Fibroblast of skin of left quadriceps (primary cell): Measurements from ENCODE around the gene AAMP.
"Not testable (repeated sequence)": the region's sequence is repeated elsewhere in the genome, so short reads cannot be mapped to it uniquely, and the experiment has no call there.

ENCODE experiments used
- DNase-seq, 2 experiments: peaks; one replicate each; pipeline ENCODE4 v3.0.0-alpha.2; 2013; ENCODE audit warnings: low read depth in 2 of 2

AAMP gene

DNA sequence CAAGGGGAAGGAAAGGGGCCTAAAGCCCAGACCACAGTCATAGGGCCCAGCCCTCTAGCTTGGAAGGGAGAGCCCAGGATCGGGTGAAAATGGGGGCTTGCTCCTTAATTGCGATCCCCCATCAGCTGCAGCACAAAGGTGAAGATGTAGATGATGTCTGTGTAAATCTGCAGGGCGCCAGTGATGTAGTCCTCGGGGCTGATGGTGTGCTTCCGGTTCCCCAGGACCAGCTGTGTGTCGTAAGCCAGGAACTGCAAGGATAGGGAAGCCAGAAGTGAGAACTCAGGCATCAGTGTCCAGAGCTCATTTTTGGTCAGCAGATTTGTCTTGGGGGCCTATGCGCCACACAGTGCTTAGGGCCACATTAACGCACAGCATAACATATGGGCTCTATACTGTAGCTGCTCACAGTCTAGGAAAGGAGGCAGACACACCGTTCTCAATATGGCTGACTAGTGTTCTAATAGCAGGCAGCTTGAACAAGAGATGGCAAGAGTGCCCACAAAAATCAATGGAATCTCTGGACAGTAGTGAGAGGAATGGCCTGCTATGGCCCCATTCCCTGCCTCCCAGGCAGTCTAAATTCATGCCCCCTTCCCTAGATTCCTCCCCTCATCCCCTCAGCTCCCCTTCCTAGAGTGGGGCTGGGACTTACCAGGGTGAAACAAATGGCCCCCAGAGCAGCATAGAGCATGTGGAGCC is 5.6 kb upstream of the AAMP start:
- DNase-seq, result no peak

DNA sequence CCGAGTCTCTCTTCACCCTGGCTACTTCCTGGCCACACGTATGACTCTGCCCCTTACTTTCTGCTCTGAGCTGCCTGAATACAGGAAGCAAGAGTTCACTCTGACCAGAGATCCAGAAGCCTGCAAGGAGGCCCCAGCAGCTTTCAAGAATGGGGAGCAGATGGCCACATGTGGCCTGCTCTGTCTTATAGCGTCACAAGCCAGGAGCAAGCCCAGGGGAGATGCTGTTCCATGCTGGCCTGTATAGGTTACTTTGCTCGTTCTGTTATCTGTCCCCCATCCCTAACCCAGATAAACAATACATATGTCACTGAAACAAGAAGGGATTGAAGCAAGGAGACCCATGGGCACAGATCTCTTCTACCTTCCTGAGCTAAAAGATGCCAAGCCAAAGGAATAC is 4.6 kb upstream of the AAMP start:
- no peak for DNase-seq

DNA sequence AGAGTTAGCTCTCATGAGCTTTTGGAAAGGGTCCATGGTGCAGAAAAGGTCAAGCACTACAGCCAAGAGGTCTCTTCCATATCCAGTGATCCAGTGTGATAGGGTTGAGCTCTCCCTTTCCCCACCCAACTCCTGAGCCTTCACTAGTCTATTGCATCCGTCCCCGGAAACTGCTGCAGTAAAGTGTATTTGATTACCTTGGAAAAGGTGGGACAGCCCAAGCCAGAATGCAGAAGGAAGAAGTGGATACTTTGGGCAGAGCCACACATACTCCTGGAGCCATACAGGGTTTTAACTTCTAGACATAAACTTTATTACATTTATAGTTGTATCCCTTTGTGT is 3.9 kb upstream of the AAMP start:
- DNase-seq, result no peak

DNA sequence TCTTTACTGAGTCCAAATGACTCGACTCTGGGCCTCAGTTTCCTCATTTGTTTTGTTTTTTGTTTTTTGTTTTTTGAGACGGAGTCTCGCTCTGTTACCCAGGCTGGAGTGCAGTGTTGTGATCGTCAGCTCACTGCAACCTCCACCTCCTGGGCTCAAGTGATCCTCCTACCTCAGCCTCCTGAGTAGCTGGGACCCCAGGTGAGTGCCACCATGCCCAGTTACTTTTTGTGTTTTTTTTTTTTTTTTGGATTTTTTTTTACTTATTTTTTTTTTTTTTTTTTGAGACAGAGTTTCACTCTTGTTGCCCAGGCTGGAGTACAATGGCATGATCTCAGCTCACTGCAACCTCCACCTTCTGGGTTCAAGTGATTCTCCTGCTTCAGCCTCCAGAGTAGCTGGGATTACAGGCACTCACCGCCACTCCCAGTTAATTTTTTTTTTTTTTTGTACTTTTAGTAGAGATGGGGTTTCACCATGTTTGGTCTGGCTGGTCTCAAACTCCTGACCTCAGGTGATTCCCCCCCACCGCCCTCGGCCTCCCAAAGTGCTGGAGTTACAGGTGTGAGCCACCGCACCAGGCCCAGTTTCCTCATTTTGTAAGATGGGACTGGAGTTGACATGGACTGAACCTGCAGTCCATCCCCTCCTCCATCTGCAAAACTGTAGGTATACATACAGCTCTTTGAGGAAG is 3.4 kb upstream of the AAMP start:
- not testable (repeated sequence) for DNase-seq

DNA sequence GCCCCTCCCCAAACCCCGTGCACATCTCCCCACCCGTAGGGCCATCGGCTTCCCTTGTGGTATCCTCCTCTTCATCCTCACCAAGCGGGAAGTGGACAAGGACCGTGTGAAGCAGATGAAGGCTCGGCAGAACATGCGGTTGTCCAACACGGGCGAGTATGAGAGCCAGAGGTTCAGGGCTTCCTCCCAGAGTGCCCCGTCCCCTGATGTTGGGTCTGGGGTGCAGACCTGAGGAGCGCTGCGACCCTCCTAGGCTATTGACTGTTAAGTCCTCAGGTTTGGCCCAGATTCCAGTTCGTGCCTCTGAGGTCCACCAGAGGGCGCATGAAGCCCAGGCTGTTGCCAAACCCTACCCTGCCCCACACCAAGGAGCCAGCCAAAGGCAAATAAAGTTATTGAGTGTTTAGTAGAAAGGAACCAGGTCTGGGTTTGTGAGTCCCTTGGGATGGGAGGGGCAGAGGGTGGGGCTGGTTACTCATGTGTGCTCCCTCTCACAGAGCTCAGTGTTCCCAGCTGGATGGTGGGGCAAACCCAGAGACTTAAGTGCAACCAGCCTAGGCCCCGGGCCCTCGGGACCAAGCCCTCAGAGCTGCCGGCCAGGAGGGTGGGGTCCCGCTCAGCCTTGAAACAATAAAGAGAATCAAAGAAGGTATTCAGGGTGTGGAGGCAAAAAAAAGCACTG is 2.7 kb upstream of the AAMP start:
- DNase-seq, result peak; percentile 76 to 77

DNA sequence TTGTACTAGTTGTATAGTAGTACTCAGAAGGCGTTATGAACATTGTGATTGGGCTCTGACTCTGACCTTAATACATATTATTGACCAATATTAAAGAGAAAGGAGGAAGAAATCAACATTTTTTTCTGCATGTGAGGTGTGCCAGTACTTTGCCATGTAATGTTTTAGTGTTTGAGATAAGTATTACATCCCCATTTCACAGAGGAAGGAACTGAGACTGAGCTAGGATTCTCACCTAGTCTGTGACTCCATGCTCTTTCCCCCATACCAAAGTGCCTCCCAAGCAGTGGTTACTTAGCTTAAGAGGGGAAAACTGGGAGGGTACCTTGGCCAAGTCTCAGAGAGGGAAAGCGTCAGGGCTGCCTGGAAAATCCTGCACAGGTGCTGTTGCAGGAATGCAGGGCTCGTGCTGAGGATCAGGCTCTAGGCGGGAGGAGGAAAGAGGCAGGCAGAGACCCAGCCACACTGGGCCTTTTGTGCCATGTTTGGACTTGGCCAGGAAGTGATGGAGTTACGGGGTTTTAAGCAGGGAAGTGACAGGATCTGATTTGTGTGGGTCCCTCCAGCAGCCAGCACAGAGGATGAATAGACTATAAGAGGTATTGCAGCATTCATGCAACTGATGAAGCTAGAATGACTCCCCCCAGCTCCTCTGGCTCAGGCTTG is 2.1 kb upstream of the AAMP start:
- no peak for DNase-seq

DNA sequence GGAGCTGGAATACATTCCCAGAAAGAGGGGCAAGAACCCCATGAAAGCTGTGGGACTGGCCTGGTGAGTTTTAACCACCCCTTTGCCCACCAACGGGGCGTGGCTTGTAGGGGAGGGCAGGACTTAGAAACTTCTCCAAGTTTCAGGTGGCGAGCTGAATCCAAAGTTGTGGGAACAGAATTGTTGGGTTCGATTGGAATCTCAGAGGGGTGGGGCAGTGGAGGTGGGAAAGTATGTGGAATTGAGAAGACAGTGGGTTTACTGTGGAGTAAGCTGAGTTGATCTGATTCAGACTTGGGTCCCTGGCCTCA is 1.5 kb upstream of the AAMP start:
- no peak for DNase-seq

DNA sequence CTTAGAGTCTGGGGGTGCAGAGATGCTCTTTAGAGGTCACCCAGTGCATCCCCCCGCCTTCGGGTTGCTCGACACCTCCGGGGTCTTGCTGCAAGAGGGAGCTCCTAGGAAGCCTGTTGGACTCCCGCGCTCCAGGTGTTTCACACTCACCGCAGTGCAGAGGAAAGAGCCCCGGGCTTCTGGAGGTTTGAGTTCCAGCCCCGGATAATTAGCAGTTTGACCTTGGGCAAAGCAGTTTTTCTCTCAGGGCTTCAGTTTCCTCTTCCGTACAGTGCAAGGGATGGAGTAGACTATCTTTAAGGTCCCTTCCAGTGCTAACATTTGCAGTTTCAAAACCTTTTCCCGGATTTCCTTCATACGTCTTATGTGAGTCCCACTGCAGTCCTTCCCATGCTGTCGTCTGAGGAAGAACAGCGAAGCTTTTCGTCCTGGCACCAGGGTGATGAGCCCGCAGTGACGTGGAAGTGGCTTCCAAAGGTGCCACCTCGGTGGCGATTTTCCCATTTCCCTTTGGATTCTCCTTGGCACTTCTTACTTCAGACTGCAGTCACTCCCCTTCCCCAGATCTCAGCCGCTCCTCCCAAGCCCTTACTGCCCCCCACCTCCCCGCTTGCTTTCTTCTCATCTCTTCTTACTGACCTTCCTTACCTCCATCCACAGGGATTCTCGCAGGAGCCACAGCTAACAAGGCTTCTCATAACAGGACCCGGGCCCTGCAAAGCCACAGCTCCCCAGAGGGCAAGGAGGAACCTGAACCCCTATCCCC is 967 bp upstream of the AAMP start:
- DNase-seq, result no peak

DNA sequence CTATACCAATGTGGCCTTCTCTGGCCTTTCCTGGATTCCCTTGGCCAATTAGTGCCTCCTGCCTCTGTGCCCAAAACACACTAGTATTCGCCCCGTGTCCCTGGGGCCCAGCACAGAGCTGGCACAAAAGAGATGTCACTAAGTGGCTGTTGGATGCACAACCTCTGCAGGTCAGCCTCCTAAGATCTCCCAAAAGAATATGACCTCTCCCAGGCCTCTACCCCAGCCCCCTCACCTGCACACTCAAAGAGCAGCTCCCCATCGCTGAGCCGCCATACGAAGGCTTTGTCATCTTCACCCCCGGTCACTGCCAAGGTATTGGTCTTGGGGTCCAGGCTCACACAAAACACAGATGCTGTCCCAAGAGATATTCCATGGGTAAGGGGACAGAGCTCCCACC is 2.7 kb downstream of the AAMP start:
- no peak for DNase-seq

DNA sequence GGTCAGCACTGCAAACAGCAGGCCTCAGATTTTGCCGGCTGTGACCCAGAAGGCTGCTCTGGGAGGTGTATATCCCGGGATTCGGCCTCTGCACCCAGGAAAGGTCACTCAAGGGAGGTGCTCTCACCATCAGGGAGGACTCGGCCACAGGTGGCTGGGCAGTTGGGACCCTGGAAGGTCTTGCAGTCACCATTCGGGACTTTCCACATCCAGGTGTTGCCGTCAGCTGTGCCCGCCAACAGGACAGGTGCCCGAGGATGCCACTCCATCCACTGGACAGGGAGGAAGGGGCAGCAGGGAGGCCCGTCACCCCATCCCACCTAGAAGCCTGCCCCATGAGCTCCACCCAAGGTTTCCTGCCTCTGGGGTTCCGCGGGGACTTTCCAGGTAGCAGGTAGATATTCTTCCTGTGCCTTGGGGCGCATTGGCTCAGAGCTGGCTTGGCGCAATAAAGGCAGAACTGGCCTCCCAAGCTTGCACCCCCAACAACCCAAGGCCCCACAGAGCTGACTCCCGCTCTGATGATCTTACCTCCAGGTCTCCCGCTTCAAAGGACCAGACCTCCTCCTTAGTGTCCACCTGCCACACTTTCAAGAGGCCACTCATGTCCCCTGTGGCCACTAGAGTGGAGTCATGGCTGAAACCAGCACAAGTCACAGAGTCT is 3.5 kb downstream of the AAMP start:
- no peak for DNase-seq

DNA sequence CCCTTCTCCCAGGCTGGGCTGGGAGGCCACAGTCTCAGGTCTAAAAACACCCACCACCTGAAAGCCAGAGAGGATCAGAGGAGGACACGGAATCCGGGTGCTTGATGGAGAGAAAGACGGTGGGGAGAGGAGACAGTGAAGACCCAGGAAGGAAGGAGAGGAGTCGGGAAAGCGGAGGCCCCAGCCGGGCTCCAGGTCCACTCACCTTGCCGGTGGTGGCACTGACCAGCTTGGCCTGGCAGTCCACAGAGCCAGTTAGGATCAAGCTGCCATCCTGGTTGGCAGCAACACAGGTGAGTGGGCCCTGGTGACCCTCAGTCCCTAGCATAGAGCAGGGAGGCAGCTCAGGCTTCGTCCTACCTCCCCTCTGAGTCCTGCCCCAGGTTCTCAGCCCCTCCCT is 4.3 kb downstream of the AAMP start:
- no peak for DNase-seq

DNA sequence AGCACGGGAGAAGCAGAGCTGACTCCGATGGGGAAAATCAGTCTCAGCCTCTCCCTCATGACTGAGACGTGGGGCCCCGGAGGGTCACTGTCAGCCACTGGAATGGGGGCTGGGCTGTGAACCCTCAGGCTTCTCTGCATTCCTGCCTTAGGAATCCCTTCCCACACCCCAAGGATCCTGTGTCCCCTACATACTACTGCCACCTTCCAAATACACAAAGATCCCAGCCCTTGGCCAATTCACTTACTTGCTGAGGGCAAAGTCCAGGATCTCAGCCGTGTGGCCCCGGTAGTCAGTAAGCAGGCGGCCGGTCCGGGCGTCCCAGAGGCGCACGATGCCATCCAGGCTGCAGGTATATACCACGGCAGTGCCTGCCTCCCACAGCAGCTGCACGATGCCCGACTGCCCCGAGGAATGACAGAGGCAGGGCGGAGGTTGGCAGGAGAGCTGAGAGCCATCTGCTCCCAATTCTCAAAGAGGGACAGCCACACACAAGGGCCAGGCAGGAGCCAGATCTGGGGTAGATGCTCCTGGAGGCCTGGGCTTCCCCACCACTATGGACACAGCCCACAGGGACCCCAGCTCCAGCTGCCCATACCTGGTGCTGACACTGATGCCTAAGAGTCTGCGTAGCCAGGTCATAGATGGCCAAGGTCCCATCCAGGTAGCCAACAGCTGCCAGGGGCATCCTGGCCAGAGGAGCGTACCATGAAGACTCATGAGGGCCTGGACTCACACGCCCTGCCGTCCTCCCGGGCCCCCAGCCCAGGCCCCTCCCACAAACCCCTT is 5.0 kb downstream of the AAMP start:
- DNase-seq, result no peak

DNA sequence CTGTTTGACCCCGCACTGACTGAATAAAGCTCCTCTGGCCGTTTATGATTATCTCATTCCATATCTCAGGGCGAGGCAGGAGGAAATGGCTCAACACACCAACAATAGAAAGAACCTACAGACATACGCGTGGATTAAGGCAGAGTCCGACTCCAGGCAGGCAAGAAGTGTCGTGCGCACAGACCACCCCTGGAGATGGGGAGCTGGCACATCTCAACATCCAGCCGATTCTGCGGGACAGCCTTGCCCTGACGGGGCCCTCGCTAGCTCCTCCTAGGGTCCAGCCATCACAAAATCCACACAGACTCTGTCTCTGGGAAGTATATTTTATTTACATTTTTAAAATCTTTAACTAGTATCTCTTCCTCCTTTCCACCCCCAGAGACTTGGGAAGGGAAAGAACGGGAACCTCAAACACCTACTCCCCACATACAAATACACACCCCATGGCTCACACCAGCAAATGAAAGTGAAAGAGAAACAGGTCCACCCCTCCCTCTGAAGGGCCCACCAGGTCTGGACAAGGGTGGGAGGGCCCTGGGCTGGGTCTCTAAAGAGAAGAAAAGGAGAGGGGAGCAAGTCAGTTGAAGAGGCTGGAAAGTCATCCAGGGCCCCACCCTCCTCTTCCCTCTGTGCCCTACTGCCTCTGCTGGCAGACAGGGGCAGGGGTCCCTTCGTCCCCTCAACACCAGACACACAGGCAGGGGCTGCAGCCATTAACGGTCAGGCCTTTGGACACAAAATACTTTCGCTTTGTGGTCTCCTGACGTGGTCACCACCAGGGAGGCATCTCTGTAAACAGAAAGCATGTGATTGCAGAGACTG is 5.9 kb downstream of the AAMP start:
- DNase-seq, result no peak

DNA sequence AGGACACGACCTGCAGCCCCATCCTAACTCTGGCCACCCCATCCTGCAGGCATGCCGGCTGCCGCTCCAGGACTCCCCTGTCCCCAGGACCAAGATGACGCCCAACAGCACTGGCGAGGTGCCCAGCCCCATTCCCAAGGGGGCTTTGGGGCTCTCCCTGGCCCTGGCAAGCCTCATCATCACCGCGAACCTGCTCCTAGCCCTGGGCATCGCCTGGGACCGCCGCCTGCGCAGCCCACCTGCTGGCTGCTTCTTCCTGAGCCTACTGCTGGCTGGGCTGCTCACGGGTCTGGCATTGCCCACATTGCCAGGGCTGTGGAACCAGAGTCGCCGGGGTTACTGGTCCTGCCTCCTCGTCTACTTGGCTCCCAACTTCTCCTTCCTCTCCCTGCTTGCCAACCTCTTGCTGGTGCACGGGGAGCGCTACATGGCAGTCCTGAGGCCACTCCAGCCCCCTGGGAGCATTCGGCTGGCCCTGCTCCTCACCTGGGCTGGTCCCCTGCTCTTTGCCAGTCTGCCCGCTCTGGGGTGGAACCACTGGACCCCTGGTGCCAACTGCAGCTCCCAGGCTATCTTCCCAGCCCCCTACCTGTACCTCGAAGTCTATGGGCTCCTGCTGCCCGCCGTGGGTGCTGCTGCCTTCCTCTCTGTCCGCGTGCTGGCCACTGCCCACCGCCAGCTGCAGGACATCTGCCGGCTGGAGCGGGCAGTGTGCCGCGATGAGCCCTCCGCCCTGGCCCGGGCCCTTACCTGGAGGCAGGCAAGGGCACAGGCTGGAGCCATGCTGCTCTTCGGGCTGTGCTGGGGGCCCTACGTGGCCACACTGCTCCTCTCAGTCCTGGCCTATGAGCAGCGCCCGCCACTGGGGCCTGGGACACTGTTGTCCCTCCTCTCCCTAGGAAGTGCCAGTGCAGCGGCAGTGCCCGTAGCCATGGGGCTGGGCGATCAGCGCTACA is 7.0 kb downstream of the AAMP start:
- no peak for DNase-seq

DNA sequence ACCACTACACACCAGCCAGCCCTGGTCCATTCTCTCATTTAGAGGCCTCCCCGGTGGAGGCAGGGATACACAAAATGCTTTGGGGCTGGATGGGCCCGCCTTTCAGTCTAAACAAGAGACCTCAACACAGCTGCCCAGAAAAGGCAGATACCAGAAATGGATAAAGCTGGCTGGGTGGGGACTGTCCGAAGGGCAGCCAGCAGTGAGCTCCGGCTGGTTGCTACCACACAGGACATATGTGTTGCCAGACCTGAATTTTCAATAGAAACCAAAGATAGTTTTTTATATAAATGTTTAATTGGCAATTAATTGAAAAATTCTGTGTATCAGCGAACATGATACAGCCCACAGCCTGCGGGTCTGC is 7.7 kb downstream of the AAMP start:
- DNase-seq, result no peak

DNA sequence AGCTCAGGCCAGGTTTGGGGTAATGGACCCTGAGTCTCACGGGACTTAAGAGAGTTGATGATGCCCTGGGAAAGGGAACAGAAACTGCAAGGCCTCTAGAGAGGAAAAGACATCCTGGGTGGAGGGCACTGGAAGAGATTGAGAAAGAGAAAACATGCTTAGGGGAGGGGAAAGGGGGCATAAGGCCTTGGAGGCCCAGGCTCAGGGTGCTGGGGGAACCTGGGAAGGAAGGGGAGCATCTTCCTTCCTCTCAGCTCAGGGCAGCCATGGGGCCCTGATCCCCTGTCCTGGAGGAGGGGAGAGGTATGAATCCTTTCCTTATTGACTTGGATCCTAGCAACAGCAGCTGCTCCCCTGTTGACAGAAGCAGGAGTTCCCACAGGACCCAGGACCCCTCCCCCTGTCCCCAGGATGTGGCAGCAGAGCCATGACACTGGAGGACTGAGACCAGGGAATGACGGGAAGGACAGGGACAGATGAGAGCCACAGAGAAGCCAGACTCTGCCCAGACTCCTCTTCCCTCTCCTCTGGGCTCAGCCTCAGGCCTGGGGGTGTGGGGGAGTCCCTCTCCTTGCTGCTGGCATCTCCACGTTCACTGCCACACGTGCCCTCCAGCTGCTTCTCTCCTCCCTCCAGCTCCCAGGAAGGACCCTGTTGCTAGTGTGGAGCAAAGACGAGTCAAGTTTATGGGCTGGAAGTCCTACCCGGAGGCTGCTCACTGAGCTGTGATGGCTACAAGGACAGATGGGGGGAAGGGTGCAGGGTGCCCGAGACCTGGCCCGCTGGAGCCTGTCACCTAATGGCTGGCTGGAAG is 8.3 kb downstream of the AAMP start:
- no peak for DNase-seq

DNA sequence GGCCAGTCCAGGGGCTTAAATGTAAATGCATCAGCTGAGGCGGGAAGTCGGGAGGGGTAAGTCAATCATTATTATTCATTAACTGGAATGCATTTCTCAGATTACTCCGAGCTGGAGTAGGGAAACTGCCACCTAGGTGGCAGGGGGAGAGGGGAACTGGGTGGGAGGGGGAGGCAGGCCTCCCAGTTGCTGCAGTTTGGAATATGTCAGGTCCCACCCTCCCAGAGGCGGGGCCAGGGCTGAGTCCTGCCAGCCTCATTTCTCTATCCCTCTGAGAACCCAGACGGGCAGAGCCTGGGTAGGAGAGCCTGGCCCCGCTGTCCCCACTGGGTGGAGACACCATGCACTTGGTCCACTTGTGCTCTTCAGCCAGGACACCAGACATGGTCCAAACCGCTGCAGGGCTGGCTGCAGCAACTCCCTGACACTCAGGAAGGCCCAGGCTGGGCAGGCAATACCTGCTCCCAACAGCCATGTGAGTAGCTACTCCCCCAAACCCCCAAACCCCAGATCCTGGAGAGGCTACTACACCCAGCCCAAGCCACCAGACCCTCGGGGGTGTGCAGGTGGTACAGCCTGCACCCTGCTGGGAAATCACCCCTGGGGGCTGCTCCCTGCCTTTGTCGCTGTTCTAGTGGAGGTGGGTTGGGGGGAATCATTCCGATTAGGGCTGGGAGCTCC is 9.1 kb downstream of the AAMP start, which contains the start of gene GPBAR1:
Gene GPBAR1 (plus strand): TSS at position 274 of the 681 bp plus-strand sequence. CDS start 1,710 bp downstream, outside the sequence.
- no peak for DNase-seq
